HG03354 (cell line): Measurements from ENCODE around the gene DENND5B.
"Not testable (repeated sequence)": the region's sequence is repeated elsewhere in the genome, so short reads cannot be mapped to it uniquely, and the experiment has no call there.

Experiments used
- ATAC-seq: cut with Tn5 transposase; IDR thresholded peaks from one replicate; pipeline ENCODE4 v1.9.1; 2021; ENCODE audit warnings: mild to moderate bottlenecking; ENCODE audit not compliant: unreplicated experiment, poor library complexity, severe bottlenecking

Gene DENND5B

GRCh38 chr12:31566547-31566946 lies 24.4 kb downstream of the DENND5B start:
- no peak for ATAC-seq

- ATAC-seq = no peak
Observed at GRCh38 chr12:31562594-31563328, 28.2 kb downstream of the DENND5B start.

GRCh38 chr12:31560516-31560915 lies 30.4 kb downstream of the DENND5B start:
- no peak for ATAC-seq

- no peak for ATAC-seq
Observed at GRCh38 chr12:31558521-31558920, 32.4 kb downstream of the DENND5B start.

GRCh38 chr12:31557707-31558106 lies 33.2 kb downstream of the DENND5B start:
- no peak for ATAC-seq

- ATAC-seq = not testable (repeated sequence)
Observed at GRCh38 chr12:31555466-31555865, 35.5 kb downstream of the DENND5B start.

GRCh38 chr12:31550590-31550989 lies 40.3 kb downstream of the DENND5B start:
- not testable (repeated sequence) for ATAC-seq

- no peak for ATAC-seq
Observed at GRCh38 chr12:31536672-31537071, 54.3 kb downstream of the DENND5B start.

GRCh38 chr12:31533470-31533869 lies 57.5 kb downstream of the DENND5B start:
- no peak for ATAC-seq

- no peak for ATAC-seq
Observed at GRCh38 chr12:31531893-31532292, 59.0 kb downstream of the DENND5B start.

- no peak for ATAC-seq
Observed at GRCh38 chr12:31528095-31528494, 62.8 kb downstream of the DENND5B start.

- ATAC-seq = no peak
Observed at GRCh38 chr12:31527083-31527482, 63.9 kb downstream of the DENND5B start.

GRCh38 chr12:31526158-31526546 lies 64.8 kb downstream of the DENND5B start:
- no peak for ATAC-seq

- no peak for ATAC-seq
Observed at GRCh38 chr12:31525496-31526157, 65.3 kb downstream of the DENND5B start.

- peak; percentile 92 for ATAC-seq
Observed at GRCh38 chr12:31524791-31525495, 66.0 kb downstream of the DENND5B start.

- ATAC-seq = no peak
Observed at GRCh38 chr12:31523306-31523705, 67.6 kb downstream of the DENND5B start.

- ATAC-seq = no peak
Observed at GRCh38 chr12:31522607-31523006, 68.3 kb downstream of the DENND5B start.

GRCh38 chr12:31521964-31522363 lies 69.0 kb downstream of the DENND5B start:
- no peak for ATAC-seq

- no peak for ATAC-seq
Observed at GRCh38 chr12:31519511-31519910, 71.4 kb downstream of the DENND5B start.

GRCh38 chr12:31518680-31519227 lies 72.2 kb downstream of the DENND5B start:
- ATAC-seq = no peak
